Measurements from ENCODE around the gene SYK. TPM values are rescaled to one million over a fixed set of nuclear protein-coding genes. Genes with fewer than 3 reads are reported as not detected.
"Not testable (repeated sequence)": the region's sequence is repeated elsewhere in the genome, so short reads cannot be mapped to it uniquely, and the experiment has no call there.

The SYK gene
- total RNA-seq, 1 donor = not detected

GRCh38 chr9:90783964-90784363 lies 17.7 kb upstream of the SYK start:
- no peak for TF ChIP-seq CTCF (IDR thresholded peaks at IDR 0.05; ENCODE audit: insufficient read depth, low read depth, low read length)
- no peak overlapping the region for H3K4me3 ChIP-seq (ENCODE audit: low read depth, low read length)
- no peak for DNase-seq (ENCODE audit: low read depth)

GRCh38 chr9:90787771-90788460 lies 13.7 kb upstream of the SYK start:
- no peak for DNase-seq (ENCODE audit: low read depth)
- no peak for TF ChIP-seq CTCF (IDR thresholded peaks at IDR 0.05; ENCODE audit: insufficient read depth, low read depth, low read length)
- no peak overlapping the region for H3K4me3 ChIP-seq (ENCODE audit: low read depth, low read length)

- H3K4me3 ChIP-seq (ENCODE audit: low read depth, low read length); DNase-seq (ENCODE audit: low read depth): not testable (repeated sequence)
Measured at GRCh38 chr9:90788527-90788926, 13.1 kb upstream of the SYK start.

GRCh38 chr9:90789408-90789807 lies 12.2 kb upstream of the SYK start:
- no peak overlapping the region for H3K4me3 ChIP-seq (ENCODE audit: low read depth, low read length)
- DNase-seq (ENCODE audit: low read depth) = no peak
- TF ChIP-seq CTCF (IDR thresholded peaks at IDR 0.05; ENCODE audit: insufficient read depth, low read depth, low read length) = no peak

- DNase-seq (ENCODE audit: low read depth) = no peak
- no peak for TF ChIP-seq CTCF (IDR thresholded peaks at IDR 0.05; ENCODE audit: insufficient read depth, low read depth, low read length)
- no peak overlapping the region for H3K4me3 ChIP-seq (ENCODE audit: low read depth, low read length)
Measured at GRCh38 chr9:90789862-90790261, 11.8 kb upstream of the SYK start.

- DNase-seq (ENCODE audit: low read depth); H3K4me3 ChIP-seq (ENCODE audit: low read depth, low read length): not testable (repeated sequence)
Measured at GRCh38 chr9:90793024-90793423, 8.6 kb upstream of the SYK start.

- DNase-seq (ENCODE audit: low read depth) = no peak
- H3K4me3 ChIP-seq (ENCODE audit: low read depth, low read length) = no peak overlapping the region
- TF ChIP-seq CTCF (IDR thresholded peaks at IDR 0.05; ENCODE audit: insufficient read depth, low read depth, low read length) = no peak
Measured at GRCh38 chr9:90793729-90794128, 7.9 kb upstream of the SYK start.

- no peak for TF ChIP-seq CTCF (IDR thresholded peaks at IDR 0.05; ENCODE audit: insufficient read depth, low read depth, low read length)
- no peak for DNase-seq (ENCODE audit: low read depth)
- H3K4me3 ChIP-seq (ENCODE audit: low read depth, low read length) = no peak overlapping the region
Measured at GRCh38 chr9:90795084-90795483, 6.5 kb upstream of the SYK start.

Data from fibroblast of villous mesenchyme (primary cell).